Activated naive CD4-positive, alpha-beta T cell treated with anti-CD3 and anti-CD28 coated beads, Interleukin-2, amount 50 U/mL, for 16 hours (primary cell): ENCODE data around the gene SH2D2A.

ENCODE experiments used
- DNase-seq: peaks from one replicate; pipeline ENCODE4 v3.0.0-alpha.2; 2020

SH2D2A gene

GRCh38 chr1:156816561-156817328, at the start of gene SH2D2A:
Gene SH2D2A (minus strand): TSS chr1:156816848. CDS start chr1:156816708, 140 bp downstream.
- DNase-seq: peak; percentile 91

- DNase-seq: no peak
These were observed 49.2 kb upstream of the SH2D2A start for GRCh38 chr1:156865865-156866248.

GRCh38 chr1:156865258-156865657, 48.6 kb upstream of the SH2D2A start:
- no peak for DNase-seq

GRCh38 chr1:156864796-156865195, 48.1 kb upstream of the SH2D2A start:
- DNase-seq: no peak

GRCh38 chr1:156863631-156864030, 47.0 kb upstream of the SH2D2A start:
- DNase-seq: no peak

- DNase-seq: no peak
These were observed 46.5 kb upstream of the SH2D2A start for GRCh38 chr1:156862997-156863599.

- DNase-seq: no peak
These were observed 45.9 kb upstream of the SH2D2A start for GRCh38 chr1:156862584-156862983.

GRCh38 chr1:156860628-156861423, 44.2 kb upstream of the SH2D2A start, which contains the start of gene NTRK1:
Gene NTRK1 (plus strand): TSS chr1:156860865. CDS start chr1:156860935, 70 bp downstream.
- DNase-seq: peak; percentile 58

GRCh38 chr1:156860113-156860627, 43.5 kb upstream of the SH2D2A start:
- peak; percentile 63 for DNase-seq

- no peak for DNase-seq
These were observed 43.0 kb upstream of the SH2D2A start for GRCh38 chr1:156859523-156860112.

GRCh38 chr1:156858959-156859522, 42.4 kb upstream of the SH2D2A start, which contains the start of gene INSRR:
Gene INSRR (minus strand): TSS chr1:156859117. CDS start chr1:156858621, 496 bp downstream.
- no peak for DNase-seq

GRCh38 chr1:156858555-156858956, 41.9 kb upstream of the SH2D2A start:
- DNase-seq: no peak

- DNase-seq: no peak
These were observed 40.9 kb upstream of the SH2D2A start for GRCh38 chr1:156857532-156857931.

GRCh38 chr1:156856282-156856785, 39.7 kb upstream of the SH2D2A start:
- no peak for DNase-seq

- no peak for DNase-seq
These were observed 38.0 kb upstream of the SH2D2A start for GRCh38 chr1:156854634-156855033.

GRCh38 chr1:156853761-156854160, 37.1 kb upstream of the SH2D2A start:
- DNase-seq: no peak

- DNase-seq: no peak
These were observed 35.8 kb upstream of the SH2D2A start for GRCh38 chr1:156852418-156852874.

- DNase-seq: no peak
These were observed 35.2 kb upstream of the SH2D2A start for GRCh38 chr1:156851779-156852417.

- no peak for DNase-seq
These were observed 32.5 kb upstream of the SH2D2A start for GRCh38 chr1:156849151-156849496.

- DNase-seq: peak; percentile 48
These were observed 32.0 kb upstream of the SH2D2A start for GRCh38 chr1:156848461-156849150.
